NT2/D1 (cell line): ENCODE measurements around the gene MRPS11.

ENCODE experiments used
- SUZ12 ChIP-seq: IDR thresholded peaks from 2 replicates; pipeline ENCODE4 v1.6.1; 2011; ENCODE audit not compliant: insufficient read length, insufficient read depth; ENCODE audit errors: extremely low read depth
- YY1 ChIP-seq: IDR thresholded peaks from 2 replicates; pipeline ENCODE4 v1.6.1; 2011; ENCODE audit not compliant: insufficient read length, insufficient read depth
- ZNF274 ChIP-seq: IDR thresholded peaks from 2 replicates; pipeline ENCODE4 v1.6.1; 2011; ENCODE audit warnings: mild to moderate bottlenecking, low read depth, low read length

GRCh38 chr15:88428805-88429605 is 38.5 kb upstream of the MRPS11 start:
- TF ChIP-seq ZNF274 (no peak), YY1 (no peak), SUZ12 (no peak)
